Measurements from ENCODE around the gene AVEN.

GRCh38 chr15:33825453-33825852, 213.6 kb downstream of the AVEN start:
- TF ChIP-seq CTCF (optimal IDR thresholded peaks at IDR 0.05 in 1 of 3, IDR thresholded peaks at IDR 0.05 in 1 of 3, conservative IDR thresholded peaks at IDR 0.05 in 1 of 3; ENCODE audit: extremely low read depth in 1 of 3, insufficient read depth in 2 of 3, low read length in 3 of 3) (no peak), EZH2 (IDR thresholded peaks at IDR 0.05; ENCODE audit: low read length) (no peak)
